Midbrain (tissue), 1 donor: ENCODE results near the gene TENT5C.

Experiments used
- DNase-seq: peaks from one replicate; lab custom pipeline; 2025; lab: John Stamatoyannopoulos, UW

Gene TENT5C

DNA sequence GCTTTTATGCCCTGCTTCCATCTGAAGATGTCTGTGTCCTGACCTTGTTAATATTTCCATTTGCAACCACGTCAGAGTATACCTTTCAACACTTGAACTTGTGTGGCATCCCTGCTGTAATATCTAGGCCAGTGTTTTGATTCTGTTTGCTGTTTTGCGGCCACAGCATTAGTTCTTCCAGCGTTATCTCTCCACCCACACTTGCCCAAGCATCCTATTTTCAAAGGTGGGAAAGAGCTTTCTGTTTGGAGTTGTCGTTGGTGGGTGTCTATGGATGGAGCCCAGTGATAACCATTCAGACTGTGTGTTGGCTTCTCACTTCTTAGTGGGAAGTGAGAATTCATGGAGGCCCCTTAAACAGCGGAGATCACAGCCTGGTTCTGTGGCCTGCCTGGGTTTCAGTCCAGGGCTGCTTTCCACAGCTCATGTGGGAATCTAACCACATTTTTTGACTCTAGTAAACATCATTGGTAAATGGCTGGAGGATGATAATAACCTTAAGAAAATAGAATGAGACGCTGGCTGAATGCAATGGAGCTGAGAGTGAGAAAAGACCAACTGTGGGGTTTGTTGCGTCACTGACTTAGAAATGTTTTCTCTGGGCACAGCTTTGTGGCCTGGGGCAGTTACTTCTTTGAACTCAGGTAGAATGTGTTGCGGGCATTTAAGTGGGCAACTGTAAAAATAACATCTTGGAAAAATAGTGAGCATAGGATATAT lies 7.6 kb downstream of the TENT5C start:
- DNase-seq, result no peak

DNA sequence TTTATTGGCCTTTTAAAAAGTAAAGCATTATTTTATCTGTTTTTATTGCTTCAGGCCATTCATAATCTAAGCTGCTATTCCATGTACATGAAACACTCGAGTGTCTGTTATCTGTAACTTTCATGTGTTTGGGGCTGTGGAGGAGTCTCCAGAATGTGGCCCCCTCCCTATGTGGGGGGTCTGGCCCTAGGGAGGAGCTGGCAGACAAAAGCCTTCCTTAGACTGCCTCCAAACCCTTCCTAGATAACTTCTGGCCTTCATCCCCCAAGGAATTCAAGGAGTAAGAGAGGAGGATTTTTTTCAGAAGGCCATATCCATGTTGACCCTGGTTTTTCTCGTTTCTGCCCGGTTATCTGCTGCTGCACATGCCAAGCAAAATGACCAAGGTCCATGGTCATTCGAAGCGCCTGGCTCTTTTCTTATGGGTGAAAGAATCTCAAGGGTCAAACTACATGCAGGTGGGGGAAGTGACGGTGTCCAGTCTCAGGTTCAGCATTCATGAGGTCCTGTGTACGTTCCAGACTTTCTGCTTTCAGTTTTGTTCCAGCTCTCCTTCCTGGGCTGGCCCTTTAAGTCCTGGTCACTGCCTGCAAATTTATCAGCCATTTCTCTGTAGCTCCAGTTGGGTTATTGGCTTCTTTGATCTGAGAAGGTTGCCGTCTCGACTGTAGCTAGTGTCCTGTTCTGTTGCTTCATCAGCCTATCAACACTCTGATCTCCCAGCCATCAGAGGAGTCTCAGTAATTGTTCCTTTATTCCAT lies 8.3 kb downstream of the TENT5C start:
- no peak for DNase-seq

DNA sequence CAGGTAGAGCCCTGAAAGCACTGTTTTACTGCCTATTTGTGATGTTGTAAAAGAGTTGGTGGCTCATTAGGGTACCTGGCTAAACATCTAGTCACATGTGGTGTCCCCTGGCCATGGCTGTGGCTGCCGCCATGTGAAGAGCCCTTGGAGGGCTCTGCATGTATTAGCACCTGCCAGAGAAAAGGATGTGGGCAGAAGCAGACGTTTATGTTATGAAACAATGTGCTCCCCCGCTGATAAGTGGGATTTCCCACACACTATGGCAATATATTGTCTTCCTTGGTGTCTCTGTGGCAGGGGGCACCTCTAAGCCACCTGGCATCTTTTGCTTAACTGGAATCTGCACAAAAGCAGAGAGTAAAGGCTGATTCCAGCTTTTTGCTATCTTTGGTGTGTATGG lies 9.6 kb downstream of the TENT5C start:
- DNase-seq, result no peak

DNA sequence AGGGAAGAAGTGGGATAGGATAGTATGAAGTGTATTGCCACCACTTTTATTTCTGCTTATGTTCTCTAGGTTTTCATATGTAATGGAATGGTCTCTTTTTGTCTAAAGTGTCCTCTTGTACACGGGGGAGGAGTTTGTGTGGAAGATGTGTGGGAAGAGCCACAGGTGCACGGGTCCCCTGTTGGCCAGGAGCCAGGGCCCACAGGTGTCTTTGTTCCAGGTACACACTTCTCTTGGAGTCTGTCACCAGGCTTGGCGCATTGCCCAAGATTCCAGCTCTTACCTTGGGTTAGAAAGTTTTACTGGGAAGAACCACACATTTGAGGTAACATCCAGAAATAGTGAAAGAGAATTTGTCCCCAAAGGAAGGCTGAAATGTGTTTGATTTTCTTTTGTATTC lies 10.5 kb downstream of the TENT5C start:
- no peak for DNase-seq

DNA sequence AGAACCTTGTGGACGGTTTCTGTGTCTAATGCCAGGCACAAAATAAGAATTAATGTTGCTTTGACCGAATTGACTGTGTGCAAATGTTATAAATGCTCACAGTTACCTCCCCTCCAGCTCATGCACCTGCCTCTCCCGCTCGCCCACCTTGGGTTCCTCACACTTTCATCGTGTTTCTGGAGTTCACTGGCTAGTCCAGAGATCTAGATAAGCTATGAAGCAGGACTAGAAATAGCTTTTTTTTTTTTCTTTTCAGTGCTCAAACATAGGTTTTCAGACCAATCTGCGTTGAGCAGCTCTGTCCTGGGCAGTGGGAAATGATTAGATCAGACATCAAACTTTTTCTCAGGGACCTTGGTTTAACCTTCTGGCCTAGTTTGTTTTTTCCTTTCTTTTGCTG lies 11.1 kb downstream of the TENT5C start:
- DNase-seq, result no peak

DNA sequence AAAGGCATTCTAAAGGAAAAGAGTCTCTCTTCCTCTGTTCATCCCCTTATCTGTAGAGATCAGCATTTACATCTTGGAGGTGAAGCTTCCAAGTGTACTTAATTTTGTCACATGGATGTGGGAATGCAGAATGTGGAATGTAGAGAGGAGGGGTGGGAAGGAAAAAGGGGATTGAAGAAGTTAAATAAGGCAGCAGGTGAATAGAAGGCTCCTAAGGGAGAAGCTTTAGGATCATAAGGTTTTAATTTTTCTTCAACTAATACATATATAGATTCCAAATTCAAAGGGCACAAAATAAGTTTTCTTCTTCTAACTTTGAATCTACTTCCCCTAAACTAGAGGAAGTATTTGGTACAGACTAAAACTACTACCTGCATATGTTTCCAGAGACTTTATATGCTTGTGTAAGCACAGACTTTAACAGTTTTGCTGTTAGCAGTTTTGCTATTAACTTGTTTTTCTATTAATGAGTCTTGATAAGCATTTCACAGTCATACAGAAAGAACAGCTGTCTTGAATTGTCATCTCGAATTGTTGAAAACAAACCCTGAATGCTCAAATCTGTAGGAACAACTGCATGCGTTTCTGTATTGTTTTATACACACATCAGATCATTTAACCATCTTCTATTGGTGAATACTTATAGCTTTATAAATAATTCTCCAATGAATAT lies 12.7 kb downstream of the TENT5C start:
- no peak for DNase-seq

DNA sequence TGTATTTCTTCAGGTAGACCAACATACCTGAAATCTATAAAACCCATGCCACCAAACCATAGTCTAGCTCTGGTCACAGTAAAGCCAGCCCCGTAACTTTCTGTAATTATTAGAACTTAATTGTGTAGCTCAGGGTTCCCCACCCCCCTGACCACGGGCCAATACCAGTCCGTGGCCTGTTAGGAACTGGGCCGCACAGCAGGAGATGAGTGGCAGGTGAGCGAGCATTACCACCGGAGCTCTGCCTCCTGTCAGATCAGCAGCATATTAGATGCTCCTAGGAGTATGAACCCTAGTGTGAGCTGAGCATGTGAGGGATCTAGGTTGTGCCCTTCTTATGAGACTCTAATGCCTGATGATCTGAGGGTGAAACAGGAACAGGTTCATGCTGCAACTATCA lies 14.6 kb downstream of the TENT5C start:
- no peak for DNase-seq

DNA sequence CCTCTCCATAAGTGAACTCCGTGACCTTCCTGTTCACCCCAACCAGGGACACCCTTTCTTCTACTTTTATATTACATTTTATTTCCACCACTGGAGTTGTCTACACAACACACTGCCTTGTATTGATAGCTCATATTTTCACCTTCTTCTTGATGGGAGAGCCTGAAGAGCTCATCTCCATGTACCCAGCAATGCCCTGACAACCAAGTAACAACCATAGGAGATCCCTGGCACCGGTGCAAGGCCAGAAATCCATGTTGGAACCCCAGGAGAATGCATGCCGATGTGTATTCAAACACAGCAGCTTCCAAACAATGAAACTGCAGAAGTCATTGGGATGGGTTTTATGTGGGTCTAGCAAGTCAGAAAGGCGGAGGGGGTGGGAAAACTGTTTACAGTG lies 15.5 kb downstream of the TENT5C start:
- no peak for DNase-seq

DNA sequence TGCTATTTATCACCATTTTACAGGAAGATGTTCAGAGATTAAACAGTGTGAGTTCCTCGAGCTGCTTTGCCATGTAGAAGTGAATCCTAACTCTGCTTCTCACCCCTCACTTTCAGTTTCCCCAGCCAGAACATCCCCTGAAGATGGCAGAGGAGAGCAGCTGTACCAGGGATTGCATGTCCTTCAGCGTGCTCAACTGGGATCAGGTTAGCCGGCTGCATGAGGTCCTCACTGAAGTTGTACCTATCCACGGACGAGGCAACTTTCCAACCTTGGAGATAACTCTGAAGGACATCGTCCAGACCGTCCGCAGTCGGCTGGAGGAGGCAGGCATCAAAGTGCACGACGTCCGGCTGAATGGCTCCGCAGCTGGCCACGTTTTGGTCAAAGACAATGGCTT lies 16.9 kb downstream of the TENT5C start:
- no peak for DNase-seq

DNA sequence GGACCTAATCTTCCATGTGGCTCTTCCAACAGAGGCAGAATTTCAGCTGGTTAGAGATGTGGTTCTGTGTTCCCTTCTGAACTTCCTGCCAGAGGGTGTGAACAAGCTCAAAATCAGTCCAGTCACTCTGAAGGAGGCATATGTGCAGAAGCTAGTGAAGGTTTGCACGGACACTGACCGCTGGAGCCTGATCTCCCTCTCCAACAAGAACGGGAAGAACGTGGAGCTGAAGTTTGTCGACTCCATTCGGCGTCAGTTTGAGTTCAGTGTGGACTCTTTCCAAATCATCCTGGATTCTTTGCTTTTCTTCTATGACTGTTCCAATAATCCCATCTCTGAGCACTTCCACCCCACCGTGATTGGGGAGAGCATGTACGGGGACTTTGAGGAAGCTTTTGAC lies 17.3 kb downstream of the TENT5C start:
- DNase-seq, result no peak

DNA sequence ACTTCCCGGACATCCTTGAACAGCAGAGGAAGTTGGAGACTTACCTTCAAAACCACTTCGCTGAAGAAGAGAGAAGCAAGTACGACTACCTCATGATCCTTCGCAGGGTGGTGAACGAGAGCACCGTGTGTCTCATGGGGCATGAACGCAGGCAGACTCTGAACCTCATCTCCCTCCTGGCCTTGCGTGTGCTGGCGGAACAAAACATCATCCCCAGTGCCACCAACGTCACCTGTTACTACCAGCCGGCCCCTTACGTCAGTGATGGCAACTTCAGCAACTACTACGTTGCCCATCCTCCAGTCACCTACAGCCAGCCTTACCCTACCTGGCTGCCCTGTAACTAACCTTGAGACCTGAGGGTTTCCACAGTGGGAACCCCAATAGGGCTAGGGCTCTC lies 17.9 kb downstream of the TENT5C start:
- no peak for DNase-seq

DNA sequence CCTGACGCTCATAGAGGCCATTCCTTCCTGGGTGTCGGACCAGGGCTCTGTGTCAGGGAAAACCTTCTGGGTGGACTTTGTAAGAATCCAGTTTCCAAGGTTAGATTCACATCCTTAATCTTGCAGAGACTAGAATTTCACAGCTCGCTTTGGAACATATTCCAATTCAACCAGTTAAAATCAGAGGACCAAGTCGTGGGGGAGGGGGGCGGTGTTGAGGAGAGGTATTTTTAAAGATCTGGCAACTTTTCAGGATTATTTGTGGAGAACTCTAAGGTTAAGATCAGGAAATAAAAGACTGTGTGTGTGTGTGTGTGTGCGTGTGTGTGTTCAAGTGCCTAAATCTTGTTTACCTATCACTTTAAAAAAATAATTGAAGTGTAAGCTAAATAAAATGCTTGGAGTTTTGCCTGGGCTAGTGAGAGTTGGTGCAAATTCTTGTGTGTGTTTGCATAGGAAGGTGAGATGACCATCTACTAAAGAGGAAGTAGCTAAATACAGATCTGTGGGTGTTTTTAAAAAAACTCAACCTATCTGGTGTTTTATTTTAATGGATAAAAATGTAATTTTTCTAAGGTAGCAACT lies 21.8 kb downstream of the TENT5C start:
- DNase-seq, result no peak

DNA sequence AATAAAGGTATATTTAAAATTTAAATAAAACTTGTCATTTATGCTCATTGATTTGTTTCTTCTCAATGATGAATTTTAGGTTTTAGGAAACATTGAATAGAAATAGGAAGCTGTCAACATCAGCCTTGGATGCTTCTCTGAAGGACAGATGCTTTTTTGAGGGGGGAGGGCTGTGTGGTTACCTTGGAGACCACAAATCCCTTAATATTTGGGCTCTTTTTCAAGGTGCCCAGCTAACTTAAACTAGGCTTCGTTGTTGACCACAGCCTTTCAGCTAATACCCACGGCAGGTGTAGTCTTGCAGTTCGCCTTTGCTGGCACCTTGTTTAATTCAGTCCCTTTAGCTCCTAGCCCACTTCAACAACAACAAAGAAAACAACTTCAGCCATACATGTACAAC lies 22.5 kb downstream of the TENT5C start:
- DNase-seq, result no peak

DNA sequence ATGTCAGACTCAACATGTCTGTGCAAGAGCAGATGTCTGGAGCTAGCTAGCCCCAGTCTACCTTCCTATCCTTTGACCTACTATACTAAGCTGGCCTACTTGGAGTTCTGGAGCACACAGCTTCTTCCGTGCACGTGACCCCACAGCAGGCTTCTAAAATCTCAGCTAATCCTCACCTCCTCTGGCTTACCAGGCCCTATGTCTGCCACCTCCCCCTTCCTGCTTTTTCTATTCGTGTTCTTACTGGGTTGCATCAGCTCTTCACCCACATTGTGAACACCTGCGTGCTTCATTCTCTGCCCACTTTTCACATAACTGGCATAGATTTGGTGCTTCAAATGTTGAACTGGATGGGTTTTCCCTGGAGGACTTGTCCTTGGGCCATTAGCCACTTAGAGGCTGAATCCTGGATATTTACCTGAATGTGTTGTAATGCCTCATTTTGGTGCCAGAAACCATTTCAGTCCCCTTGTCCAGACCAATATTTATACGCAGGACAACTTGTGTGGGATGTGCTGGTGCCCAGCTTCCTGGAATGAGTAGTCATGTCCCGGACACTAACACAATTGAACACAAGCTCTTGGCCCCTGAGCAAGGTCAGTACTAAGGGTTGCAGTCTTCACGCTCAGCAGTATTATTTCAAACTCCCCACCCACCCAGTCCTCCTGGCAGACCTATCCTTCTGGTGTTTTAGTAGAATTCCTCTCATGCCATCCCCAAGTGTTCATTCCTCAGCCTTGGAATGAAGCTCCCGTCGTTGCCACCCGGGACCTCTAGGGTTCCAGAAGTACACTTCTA lies 24.0 kb downstream of the TENT5C start:
- DNase-seq, result no peak

DNA sequence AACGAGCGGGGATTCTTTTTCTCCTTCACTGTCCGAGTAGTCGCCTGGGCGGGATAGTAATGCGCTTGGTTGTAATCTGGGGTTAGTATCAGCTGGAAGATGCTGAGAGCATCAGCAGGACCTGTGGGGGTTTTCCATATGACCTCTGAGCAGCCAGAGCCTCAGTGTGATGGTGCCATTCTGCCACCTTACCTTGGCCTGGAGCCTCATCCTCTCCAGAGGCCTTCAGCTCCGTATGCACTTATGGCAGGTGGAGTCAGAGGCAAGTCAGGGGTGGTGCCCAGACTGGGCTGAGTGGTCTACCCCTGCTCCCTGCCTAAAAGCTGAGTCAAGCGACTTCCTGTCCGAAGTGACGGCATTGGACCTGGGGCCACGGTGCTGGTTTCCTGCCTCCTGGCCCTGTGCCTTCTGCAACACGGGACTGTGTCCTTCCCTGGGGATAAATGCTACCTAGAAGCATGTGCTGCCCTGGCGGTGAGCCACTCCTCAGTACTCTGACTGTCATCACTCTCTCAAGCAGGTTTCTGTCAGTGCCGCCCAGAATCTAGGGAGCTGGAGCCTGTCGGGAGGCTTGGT lies 24.7 kb downstream of the TENT5C start:
- no peak for DNase-seq

DNA sequence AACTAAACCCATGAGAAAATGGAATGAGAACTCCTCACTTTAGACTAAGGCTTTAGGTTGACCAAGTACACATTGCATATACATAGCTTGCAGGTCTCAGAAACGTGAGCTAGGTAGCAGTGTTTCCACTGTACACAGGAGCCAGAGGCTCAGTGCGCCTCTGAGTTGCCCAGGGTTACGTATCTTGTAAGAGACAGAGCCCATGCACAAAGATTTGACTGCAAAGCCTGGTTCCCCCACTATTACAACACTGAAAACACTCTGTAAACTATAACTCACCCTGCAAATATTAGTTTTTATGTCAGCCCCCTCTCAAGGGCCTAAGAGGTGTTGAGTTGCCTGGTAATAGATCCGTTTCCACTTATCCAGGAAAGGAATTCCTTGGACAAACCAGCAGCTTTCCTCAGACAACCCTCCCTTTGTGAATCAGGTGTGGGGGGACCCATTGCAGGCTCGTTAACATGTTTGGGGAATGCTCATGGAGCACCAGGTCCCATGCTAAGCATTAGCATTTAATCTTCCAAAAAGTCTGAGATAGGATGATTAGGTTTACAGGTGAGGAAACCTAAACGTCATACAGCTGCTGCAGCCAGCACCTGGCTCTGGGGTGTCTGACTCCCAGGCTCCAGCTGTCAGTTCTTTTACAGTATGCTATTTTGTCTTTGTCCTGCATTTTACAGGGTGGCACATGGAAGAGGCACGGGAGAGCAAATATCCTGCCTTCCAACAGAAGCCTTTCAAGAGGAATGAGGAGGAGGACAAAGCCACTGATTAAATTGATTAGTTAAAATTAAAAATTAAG lies 25.7 kb downstream of the TENT5C start:
- DNase-seq, result no peak

DNA sequence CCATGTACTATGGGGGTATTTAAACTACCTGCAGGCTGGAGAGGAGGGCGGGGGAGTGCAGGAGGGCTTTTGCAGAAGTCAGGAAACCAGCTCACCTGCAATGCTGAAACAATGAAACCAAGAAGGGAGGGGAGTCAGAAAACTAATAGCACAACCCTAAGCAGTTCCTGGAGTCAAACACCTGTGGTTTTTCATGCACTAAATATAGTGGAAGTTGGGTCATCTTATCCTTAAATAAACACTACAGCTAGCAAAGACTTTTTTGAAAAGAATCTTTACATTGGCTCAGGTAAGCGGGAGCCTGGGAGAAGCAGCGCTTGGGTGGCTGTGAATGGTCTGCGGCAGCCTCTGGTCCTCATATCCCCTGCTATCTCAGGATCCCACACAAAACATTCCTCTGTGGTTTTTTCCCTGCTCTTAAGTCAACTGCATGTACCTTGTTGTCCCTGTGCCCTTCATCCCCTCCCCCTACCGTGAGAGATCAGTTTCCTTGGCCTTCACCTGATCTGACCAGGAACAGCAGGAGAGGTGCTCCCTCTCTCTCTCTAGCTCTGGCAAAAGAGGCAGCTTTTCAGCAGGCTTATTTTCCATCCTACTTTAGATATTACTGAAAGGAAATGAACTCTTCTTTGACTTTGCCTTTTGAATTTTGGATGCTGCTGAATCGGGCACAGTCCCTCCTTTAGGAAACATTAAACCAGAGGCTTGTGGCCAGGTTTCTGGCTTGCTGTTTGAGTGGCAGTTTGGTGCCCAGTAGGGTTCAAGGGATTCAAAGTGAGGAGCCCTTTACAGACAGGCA lies 26.6 kb downstream of the TENT5C start:
- no peak for DNase-seq

DNA sequence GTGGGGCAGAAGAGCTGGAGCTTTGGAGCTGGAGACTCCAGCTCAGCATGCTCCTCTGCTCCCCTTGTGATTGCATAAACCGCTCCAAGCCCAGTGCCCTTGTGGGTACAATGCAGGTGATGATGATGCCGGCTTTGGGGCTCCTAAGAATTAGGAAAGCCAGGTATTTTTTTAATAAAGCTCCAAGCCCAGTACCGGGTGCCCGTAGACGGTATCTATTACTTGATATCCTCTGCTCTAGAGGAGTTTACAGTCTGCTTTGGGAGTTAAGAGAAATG lies 27.2 kb downstream of the TENT5C start:
- no peak for DNase-seq

DNA sequence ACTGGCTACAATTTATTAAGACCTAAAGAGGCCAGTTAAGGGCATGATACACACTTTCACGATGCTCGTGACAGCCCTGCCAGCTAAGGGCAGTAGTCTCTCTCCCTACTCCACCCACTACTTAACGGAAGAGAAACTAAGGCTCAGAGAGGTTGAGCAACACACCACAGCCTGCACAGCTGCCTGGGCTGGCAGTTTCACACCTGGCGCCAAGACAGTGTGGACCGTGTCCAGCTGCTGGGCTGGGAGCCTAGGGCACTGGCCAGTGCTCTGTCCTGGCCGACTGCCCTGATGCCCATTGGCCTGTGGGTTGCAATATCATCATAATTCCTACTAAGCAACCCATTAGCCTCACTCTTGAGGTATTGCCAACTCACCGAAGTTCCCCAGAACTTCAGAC lies 27.6 kb downstream of the TENT5C start:
- no peak for DNase-seq

DNA sequence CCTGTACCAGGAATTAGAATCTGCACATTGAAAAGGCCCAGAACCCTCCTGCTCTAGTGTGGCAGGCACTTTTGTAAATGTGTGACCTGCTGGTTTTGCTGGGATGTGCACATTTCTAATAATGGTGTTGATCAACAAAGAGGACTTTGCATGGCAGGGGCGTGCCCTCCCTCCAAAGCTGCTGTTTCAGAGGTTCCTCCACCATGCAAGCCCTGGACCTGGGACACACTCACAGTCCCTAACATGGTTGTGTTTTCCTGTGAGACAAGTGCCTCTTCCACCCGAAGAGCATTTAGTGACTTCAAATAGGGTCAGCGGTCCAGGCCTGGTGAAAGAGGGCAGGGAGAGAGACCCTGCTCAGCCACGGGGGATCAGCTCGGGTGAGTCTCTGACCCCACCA lies 28.1 kb downstream of the TENT5C start:
- no peak for DNase-seq
